GOT3 (cell line): ENCODE results near the gene HOXB5.
A peak's percentile ranks its signal among the peaks of the same experiment; 100 is the strongest.

Experiments
- DNase-seq: peaks from one replicate; lab custom pipeline; 2025; ENCODE audit warnings: mixed read lengths; lab: John Stamatoyannopoulos, UW

The HOXB5 gene

GRCh38 chr17:48593126-48593829 is at the start of gene HOXB5:
TSS of gene HOXB5 (minus strand) at chr17:48593779. CDS start at chr17:48593682, 97 bp downstream.
- DNase-seq, result no peak

GRCh38 chr17:48642843-48643696 is 49.5 kb upstream of the HOXB5 start:
- no peak for DNase-seq

- DNase-seq, result no peak
Measured at GRCh38 chr17:48642059-48642842, 48.7 kb upstream of the HOXB5 start.

DNA sequence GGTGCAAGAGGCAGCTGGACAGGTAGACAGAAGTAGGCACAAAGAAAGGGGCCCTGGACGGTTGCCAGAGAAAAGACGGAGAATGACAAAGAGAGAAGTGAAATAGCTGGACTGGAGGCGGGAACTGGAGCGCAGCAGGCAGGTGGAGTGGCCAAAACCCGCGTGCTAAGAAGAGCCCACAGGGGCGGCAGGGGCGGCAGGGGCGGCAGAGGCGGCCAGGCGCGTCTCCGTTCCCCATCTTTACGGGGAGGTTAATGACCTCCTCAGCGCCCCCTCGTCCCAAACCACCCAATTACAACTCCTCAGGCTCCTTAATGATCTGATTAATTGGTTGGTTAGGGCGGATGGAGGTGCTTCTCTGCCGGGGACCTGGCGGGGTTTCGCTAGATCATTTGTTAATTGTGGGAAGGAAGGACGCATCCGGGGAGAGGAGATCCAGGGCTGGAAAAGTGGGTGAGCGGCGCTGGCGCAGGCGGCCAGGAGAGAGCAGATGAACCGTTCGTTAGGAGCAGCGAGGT is 48.0 kb upstream of the HOXB5 start:
- DNase-seq, result no peak

DNA sequence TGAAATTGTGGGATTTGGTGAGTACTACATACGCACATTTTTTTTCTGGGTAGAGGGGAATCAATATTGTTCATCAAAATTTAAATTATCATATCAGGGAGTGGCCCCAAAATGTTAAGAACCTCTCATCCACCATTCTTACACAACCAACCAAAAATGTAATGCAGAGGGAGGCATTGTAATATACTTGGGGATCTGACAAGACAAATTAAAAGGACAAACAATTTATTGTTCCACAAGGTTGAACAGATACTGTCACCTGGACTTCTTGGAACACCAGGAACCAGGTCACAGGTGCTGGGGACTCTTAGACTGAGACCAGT is 47.2 kb upstream of the HOXB5 start:
- DNase-seq, result no peak

DNA sequence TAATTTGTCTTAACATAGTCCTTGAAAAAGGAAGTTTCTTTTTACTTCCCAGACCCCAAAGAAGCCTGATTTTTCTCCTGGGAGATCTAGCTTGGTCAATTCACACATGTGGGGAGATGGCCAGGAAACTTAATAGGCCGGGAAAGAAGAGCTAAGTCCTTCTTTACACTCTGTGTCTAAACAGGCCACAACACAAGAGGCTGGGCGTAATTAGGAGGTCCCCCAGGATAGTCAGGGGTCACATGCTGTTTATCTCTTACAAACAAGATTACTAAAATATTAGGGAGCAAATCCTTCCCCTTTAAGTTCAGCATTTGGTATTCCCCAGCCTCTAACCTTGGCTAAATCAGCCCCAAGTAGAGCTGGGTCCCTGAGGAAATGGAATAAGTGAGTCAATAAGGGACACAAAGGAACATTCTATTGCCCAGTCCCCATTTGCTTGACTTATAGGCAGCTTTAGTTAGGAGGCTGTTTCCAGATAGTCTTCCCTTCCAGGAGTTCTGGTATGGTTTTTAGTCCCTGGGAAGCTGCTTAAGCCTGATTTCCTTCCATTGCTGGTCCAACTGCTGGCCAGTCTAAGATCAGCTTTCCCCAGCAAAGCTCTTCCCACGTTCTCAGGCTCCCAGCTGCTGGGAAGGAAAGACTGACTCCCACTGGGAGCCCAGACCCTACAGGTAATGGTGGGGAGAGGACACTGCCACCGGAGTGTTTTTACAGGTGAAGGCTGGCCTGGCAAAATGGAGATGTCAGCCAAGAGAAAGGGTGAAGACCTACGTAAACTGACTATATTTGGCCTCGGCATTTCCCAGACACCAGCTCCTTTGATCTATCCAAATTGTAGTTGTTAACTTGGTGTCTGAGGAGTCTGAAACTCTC is 46.6 kb upstream of the HOXB5 start:
- DNase-seq, result no peak

GRCh38 chr17:48639136-48639535 is 45.6 kb upstream of the HOXB5 start:
- no peak for DNase-seq

DNA sequence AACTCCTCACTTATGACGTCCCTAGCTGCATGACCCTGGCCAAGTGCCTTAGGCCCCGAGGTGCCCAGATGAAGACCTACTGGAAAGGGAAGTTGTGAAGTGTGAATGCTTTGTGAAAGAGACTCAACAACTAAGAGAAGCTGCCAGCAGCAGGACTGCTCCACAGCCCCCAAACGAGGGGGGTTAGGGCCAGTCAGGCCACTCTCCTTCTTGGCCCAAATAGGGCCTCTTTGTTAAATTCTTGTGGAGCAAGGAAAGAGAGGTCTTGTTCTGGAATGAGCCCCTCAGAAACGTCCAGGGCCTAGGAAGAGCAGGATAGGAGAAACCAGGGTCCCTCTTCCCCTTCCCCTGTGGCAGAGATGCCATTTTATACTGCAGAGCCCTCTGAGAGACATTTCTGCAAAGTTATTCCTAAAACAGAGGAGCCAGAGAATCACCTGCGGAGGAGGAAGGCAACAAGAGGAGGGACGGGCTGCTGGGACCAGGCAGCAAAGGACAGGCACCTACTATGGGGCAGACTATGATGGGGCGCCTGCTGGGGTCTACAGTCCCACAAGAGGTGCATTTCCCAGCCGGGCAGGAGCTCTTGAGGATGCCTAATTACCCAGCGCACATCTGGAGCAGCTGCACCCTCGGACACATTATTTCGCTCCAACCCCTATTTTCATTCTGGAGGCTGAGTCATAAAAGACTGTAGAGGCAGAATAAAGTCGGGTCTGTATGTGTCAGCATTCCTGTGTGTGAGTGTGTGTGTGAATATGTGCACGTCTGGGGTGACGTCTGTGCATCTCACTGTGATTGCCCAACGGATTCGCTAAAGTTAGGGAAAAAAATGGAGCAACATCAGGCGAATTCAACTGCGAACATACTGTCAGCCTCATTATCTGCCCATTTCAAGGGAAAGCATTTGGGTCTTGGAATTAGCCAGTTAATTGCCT is 44.0 kb upstream of the HOXB5 start:
- DNase-seq, result no peak

GRCh38 chr17:48636177-48637018 is 42.8 kb upstream of the HOXB5 start:
- peak; percentile 61 for DNase-seq

GRCh38 chr17:48634493-48635208 is 41.1 kb upstream of the HOXB5 start:
- no peak for DNase-seq

GRCh38 chr17:48633266-48633677 is 39.7 kb upstream of the HOXB5 start:
- DNase-seq, result no peak

DNA sequence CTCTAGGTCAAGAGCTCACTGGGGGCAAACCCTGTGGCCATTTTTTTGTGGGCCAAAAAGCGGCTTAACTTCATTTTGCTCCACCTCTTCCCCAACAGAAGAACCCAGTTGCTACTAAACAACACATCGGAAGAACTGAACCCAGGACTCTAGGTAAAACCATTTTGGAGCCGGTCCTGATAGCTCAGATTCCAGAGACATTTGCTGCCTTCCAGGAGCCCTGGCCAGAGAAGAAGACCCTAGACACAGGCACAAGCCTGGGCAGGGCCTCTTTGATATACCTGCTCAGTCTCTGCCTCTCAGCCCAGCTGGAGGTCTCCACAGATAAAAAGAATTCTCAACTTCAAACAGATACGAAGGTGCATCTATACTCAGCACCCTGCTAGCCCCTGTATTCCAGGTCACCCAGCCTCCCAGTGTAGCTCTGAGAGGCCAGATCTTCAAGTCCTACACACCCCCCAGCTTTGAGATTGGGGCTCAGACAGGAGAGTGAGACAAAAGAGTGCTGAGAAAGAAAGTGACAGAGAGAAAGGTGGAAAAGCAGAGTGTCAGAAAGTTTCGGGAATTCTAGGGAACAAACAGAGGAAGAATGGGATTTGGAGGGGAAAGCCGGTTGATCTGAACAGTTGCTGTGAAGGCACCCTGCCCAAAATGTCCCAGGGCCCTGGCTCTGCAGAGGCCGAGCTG is 39.1 kb upstream of the HOXB5 start:
- DNase-seq, result no peak

- DNase-seq, result no peak
Measured at GRCh38 chr17:48631693-48632578, 38.4 kb upstream of the HOXB5 start.

- no peak for DNase-seq
Measured at GRCh38 chr17:48630925-48631692, 37.5 kb upstream of the HOXB5 start.

GRCh38 chr17:48630009-48630924 is 36.7 kb upstream of the HOXB5 start:
- DNase-seq, result no peak
